DND-41 (cell line): ENCODE data around the gene EIF2B2.
"Not testable (repeated sequence)": the region's sequence is repeated elsewhere in the genome, so short reads cannot be mapped to it uniquely, and the experiment has no call there.

Source experiments
- CTCF ChIP-seq: IDR thresholded peaks from 2 replicates; pipeline ENCODE4 v1.5.1; 2012; ENCODE audit warnings: borderline replicate concordance, low read length, moderate library complexity, mild to moderate bottlenecking; ENCODE audit not compliant: poor library complexity, severe bottlenecking; ENCODE audit errors: extremely low read depth
- EZH2 ChIP-seq: IDR thresholded peaks from 3 replicates; pipeline ENCODE4 v1.6.1; 2012; ENCODE audit warnings: borderline replicate concordance, low read depth, mild to moderate bottlenecking, moderate library complexity, low read length, inconsistent platforms; ENCODE audit not compliant: severe bottlenecking

GRCh38 chr14:74994182-74994581 is 8.5 kb upstream of the EIF2B2 start:
- TF ChIP-seq EZH2, CTCF: not testable (repeated sequence)
